RWPE2 (cell line): ENCODE data around the gene PARVB.

Source experiments
- ATAC-seq: fragments of 200-7000 bp; cut with Tn5 transposase; 3 replicates; pipeline ENCODE4 v1.9.1; 2021; ENCODE audit warnings: low read depth
- DNase-seq: peaks from one replicate; pipeline ENCODE4 v3.0.0-alpha.2; 2020; ENCODE audit warnings: low spot score
- H3K27ac ChIP-seq: fragments of 450-650 bp; 2 replicates; pipeline ENCODE4 v1.5.1; 2017; ENCODE audit warnings: mild to moderate bottlenecking; ENCODE audit not compliant: poor library complexity, severe bottlenecking
- H3K27me3 ChIP-seq: fragments of 250-450 bp; sonication (Bioruptor Pico); 2 replicates; pipeline ENCODE4 v1.5.1; 2021; ENCODE audit warnings: mild to moderate bottlenecking, moderate library complexity; ENCODE audit not compliant: insufficient read depth, poor library complexity, severe bottlenecking
- H3K36me3 ChIP-seq: fragments of 250-450 bp; sonication (Bioruptor Pico); 2 replicates; pipeline ENCODE4 v1.5.1; 2020; ENCODE audit warnings: low read depth, mild to moderate bottlenecking, moderate library complexity
- H3K4me1 ChIP-seq: fragments of 250-450 bp; sonication (Bioruptor Pico); 2 replicates; pipeline ENCODE4 v1.5.1; 2021; ENCODE audit warnings: mild to moderate bottlenecking, moderate library complexity; ENCODE audit not compliant: insufficient read depth, poor library complexity, severe bottlenecking
- H3K4me3 ChIP-seq: fragments of 250-450 bp; sonication (Bioruptor Pico); 2 replicates; pipeline ENCODE4 v1.5.1; 2021; ENCODE audit warnings: mild to moderate bottlenecking, moderate library complexity; ENCODE audit not compliant: severe bottlenecking
- H3K9me3 ChIP-seq: fragments of 250-450 bp; sonication (Bioruptor Pico); 2 replicates; pipeline ENCODE4 v1.5.1; 2021; ENCODE audit warnings: mild to moderate bottlenecking, moderate library complexity; ENCODE audit not compliant: severe bottlenecking
- TF ChIP-seq, protein P1 (sequence below): fragments of 450-650 bp; IDR thresholded peaks from one replicate; pipeline ENCODE4 v1.5.1; 2017; ENCODE audit warnings: mild to moderate bottlenecking, moderate library complexity; ENCODE audit not compliant: poor library complexity, severe bottlenecking

Gene PARVB

DNA sequence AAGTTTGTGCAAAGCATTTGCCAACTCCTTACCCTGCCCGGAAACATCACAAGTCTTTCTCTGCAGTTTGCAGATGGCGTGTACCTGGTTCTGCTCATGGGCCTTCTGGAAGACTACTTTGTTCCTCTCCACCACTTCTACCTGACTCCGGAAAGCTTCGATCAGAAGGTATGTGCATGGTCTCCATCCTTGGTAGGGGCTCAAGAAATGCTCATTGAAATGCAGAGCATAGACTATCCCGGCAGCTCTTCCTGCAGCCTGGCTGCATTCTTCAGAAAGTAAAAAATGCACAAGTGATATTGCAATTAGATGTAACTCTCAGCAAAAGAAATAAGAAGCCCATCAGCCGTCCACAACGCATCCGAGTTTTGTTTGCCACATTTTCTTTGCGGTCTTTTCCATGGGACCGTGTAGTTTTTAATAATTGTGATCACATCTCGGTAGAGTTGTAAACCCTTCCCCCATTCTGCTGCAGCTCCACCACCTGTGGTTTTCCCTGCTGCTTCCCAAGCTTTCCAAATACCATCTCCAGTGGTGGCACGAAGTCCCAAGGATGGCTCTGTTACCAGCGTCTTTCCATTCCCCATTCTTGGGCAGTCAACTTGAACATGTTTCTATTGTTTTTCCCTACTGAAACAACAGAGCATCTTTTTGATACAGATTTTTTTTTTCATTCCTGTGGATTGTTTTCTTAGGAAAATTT, 134.0 kb downstream of the PARVB start:
- TF ChIP-seq, protein P1, sequence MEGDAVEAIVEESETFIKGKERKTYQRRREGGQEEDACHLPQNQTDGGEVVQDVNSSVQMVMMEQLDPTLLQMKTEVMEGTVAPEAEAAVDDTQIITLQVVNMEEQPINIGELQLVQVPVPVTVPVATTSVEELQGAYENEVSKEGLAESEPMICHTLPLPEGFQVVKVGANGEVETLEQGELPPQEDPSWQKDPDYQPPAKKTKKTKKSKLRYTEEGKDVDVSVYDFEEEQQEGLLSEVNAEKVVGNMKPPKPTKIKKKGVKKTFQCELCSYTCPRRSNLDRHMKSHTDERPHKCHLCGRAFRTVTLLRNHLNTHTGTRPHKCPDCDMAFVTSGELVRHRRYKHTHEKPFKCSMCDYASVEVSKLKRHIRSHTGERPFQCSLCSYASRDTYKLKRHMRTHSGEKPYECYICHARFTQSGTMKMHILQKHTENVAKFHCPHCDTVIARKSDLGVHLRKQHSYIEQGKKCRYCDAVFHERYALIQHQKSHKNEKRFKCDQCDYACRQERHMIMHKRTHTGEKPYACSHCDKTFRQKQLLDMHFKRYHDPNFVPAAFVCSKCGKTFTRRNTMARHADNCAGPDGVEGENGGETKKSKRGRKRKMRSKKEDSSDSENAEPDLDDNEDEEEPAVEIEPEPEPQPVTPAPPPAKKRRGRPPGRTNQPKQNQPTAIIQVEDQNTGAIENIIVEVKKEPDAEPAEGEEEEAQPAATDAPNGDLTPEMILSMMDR, result no peak
- no peaks in the 10 kb centered on the region for H3K4me1 ChIP-seq
- DNase-seq, result no peak
- H3K9me3 ChIP-seq, result no peaks in the 10 kb centered on the region
- no peaks in the 10 kb centered on the region for H3K36me3 ChIP-seq
- no peaks in the 10 kb centered on the region for H3K27me3 ChIP-seq
- H3K4me3 ChIP-seq, result no peak overlapping the region
- no peak for ATAC-seq
- H3K27ac ChIP-seq, result no peak overlapping the region

DNA sequence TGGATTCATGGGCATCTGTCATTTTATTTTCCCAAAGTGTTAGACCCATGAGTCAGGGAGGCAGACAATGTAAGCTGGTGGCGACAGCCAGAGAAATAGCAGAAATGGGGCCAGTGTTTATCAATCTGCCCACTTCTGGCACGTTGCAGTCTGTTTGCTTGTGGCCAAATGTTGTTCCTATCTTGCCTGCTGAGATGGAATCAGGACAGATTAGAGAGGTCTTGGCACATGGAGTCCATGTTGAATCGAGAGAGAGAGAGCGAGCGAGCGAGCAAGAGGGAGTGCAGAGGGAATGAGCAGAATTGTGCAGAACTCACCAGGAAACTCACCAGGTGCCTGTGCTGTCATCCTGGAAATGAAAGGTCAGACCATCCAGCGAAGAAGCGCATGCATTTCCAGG, 134.7 kb downstream of the PARVB start:
- Histone ChIP-seq H3K4me3 (no peak overlapping the region), H3K9me3 (no peaks in the 10 kb centered on the region), H3K27ac (no peak overlapping the region), H3K4me1 (no peaks in the 10 kb centered on the region), H3K27me3 (no peaks in the 10 kb centered on the region), H3K36me3 (no peaks in the 10 kb centered on the region)
- TF ChIP-seq, protein P1, result no peak
- DNase-seq, result no peak
- ATAC-seq, result no peak

DNA sequence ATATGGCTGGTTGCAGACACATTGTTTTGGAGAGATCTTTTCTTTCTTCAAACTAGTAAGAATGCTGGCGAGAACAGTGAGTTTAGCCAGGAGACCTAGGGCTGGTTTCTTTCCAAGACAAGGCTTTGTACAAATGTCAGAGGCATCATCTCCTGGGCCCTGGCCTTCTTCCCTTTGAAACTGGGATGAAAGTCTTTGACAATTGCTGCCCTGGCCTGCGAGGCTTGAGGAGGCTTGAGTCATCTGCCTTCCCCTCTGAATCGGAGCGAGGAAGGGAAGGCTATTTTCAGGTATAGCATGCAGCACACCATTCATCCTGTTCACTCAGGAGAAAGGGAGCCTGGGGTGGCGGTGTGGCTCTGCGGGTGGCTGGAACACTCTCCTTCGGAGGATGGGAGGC, 135.1 kb downstream of the PARVB start:
- Histone ChIP-seq H3K27ac (no peak overlapping the region), H3K27me3 (no peaks in the 10 kb centered on the region), H3K36me3 (no peaks in the 10 kb centered on the region), H3K9me3 (no peaks in the 10 kb centered on the region), H3K4me3 (no peak overlapping the region), H3K4me1 (no peaks in the 10 kb centered on the region)
- DNase-seq (no peak), ATAC-seq (no peak)
- TF ChIP-seq, protein P1, result no peak

DNA sequence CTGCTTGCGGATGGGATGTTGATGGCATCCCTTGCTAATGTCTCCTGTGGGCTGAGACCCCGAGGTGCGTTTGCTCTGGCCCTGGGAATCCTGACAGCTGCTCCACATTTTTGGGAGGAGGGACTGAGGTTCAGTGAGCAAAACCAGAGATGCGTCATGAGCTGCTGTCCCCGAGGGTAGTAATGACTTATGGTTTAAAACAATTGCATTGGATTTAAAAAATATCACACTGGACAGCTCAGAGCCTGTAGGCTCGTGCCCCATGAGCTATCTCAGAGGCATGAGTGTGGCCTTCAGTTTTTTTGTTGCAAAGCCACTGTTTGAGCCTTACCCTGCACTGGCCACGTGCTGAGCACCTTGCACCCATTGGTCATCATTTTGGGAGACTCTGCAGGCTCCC, 135.7 kb downstream of the PARVB start:
- no peaks in the 10 kb centered on the region for H3K27me3 ChIP-seq
- TF ChIP-seq, protein P1, result no peak

DNA sequence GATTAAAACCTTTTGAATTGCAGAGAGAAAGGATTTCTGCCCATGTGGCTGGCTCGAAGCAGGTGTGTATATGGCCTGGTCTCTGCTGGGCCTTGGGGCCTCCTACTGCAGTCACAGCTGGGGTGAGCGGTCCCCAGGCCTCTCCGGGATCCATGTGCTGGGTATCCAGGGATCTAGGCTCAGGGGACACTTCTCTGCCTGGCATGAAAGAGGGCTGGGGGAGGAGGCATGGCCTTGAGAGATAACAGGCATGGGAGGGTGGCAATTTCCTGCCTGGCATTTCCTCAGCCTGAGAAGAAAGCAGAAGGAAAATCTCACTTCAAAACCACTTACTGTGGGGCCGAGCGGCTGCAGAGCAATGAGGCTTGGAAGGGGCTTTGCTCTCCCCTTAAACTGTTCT, 136.3 kb downstream of the PARVB start:
- Histone ChIP-seq H3K27me3 (no peaks in the 10 kb centered on the region), H3K4me1 (no peaks in the 10 kb centered on the region), H3K36me3 (no peaks in the 10 kb centered on the region), H3K4me3 (no peak overlapping the region), H3K9me3 (no peaks in the 10 kb centered on the region), H3K27ac (no peak overlapping the region)
- TF ChIP-seq, protein P1, result no peak
- ATAC-seq, result no peak
- no peak for DNase-seq

More for the DNA sequence above, 135.7 kb downstream of the PARVB start:
- ATAC-seq (no peak), DNase-seq (no peak)
- H3K4me1 ChIP-seq, result no peaks in the 10 kb centered on the region
- H3K36me3 ChIP-seq, result no peaks in the 10 kb centered on the region
- H3K4me3 ChIP-seq, result no peak overlapping the region
- no peaks in the 10 kb centered on the region for H3K9me3 ChIP-seq
- no peak overlapping the region for H3K27ac ChIP-seq
